ENCODE results near the gene NCK2. TPM values are rescaled to one million over a fixed set of nuclear protein-coding genes. Genes with fewer than 3 reads are reported as not detected.

Gene NCK2
- total RNA-seq, 1 experiment from 2014 or later, result 21.6 TPM

DNA sequence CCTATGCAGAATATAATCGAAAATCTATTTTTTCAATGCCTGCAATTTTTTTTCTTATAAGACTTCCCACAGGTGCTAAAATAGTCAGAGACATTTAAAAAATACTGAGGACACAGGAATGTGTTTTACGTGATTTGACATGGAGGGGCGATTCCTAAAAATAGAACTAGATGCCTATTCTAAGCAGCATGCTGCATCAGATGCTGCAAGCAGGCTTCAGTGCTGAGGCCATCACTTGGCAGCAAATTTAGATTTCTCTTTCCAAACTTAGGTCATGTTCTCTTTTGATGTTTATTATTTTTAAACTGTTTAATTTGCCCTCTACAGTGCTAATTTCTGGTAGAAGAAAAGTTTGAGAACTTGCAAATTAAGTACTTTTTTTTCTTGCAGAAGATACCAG is 43.7 kb upstream of the NCK2 start:
- H3K27ac ChIP-seq (ENCODE audit: low read depth, low read length, poor library complexity, severe bottlenecking), result no peak overlapping the region
- no peaks in the 10 kb centered on the region for H3K9me3 ChIP-seq (ENCODE audit: low read depth, low read length, poor library complexity, severe bottlenecking)
- peaks cover 53% of the 10 kb centered on the region for H3K27me3 ChIP-seq (replicated peaks; ENCODE audit: insufficient read depth, low read depth, low read length, poor library complexity)
- TF ChIP-seq EZH2 (IDR thresholded peaks at IDR 0.05; ENCODE audit: borderline replicate concordance, low read depth, low read length, poor library complexity, severe bottlenecking), result no peak
- TF ChIP-seq, protein P1, sequence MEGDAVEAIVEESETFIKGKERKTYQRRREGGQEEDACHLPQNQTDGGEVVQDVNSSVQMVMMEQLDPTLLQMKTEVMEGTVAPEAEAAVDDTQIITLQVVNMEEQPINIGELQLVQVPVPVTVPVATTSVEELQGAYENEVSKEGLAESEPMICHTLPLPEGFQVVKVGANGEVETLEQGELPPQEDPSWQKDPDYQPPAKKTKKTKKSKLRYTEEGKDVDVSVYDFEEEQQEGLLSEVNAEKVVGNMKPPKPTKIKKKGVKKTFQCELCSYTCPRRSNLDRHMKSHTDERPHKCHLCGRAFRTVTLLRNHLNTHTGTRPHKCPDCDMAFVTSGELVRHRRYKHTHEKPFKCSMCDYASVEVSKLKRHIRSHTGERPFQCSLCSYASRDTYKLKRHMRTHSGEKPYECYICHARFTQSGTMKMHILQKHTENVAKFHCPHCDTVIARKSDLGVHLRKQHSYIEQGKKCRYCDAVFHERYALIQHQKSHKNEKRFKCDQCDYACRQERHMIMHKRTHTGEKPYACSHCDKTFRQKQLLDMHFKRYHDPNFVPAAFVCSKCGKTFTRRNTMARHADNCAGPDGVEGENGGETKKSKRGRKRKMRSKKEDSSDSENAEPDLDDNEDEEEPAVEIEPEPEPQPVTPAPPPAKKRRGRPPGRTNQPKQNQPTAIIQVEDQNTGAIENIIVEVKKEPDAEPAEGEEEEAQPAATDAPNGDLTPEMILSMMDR (conservative IDR thresholded peaks at IDR 0.05; ENCODE audit: low read depth, low read length), result no peak
- CTCF ChIA-PET, result no interaction called here
- BruUV-seq (replicated peaks), result no TSS peak
- H3K4me3 ChIP-seq (ENCODE audit: low read depth, low read length, poor library complexity, severe bottlenecking), result no peak overlapping the region
- POLR2A ChIA-PET (ENCODE audit: low non-redundant PET), result no interaction called here
- no peaks in the 10 kb centered on the region for H3K36me3 ChIP-seq (ENCODE audit: insufficient read depth, low read length, poor library complexity, severe bottlenecking)
- DNase-seq (ENCODE audit: low spot score), result no peak
- H3K4me1 ChIP-seq (ENCODE audit: insufficient read depth, low read length, poor library complexity, severe bottlenecking), result no peaks in the 10 kb centered on the region
- intact Hi-C loops (cut with micrococcal nuclease; ENCODE audit: unreplicated experiment), result no loop called here

DNA sequence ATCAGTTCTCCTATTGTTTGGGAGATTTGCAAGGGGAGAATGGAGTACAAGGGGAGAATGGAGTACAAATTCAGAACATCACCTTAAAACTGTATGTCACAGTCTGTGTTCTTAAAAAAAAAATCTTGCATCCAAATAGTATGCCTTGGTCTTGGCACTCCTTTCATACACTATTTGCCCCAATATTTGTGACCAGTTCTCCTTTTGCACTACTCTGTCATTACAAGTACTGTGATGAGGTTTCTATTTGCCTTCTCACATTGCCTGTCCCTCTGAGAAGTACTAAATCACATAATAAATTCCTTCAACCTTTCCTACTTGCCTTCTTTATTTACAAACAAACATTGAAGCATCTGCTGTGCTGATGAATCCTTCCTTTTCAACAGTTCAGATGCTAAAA is 36.0 kb upstream of the NCK2 start:
- CTCF ChIA-PET, result no interaction called here
- intact Hi-C loops (cut with micrococcal nuclease; ENCODE audit: unreplicated experiment), result no loop called here
- H3K27ac ChIP-seq (ENCODE audit: low read depth, low read length, poor library complexity, severe bottlenecking), result no peak overlapping the region
- TF ChIP-seq EZH2 (IDR thresholded peaks at IDR 0.05; ENCODE audit: borderline replicate concordance, low read depth, low read length, poor library complexity, severe bottlenecking), result no peak
- TF ChIP-seq, protein P1 (conservative IDR thresholded peaks at IDR 0.05; ENCODE audit: low read depth, low read length), result no peak
- H3K36me3 ChIP-seq (ENCODE audit: insufficient read depth, low read length, poor library complexity, severe bottlenecking), result no peaks in the 10 kb centered on the region
- POLR2A ChIA-PET (ENCODE audit: low non-redundant PET), result no interaction called here
- DNase-seq (ENCODE audit: low spot score), result no peak
- no peaks in the 10 kb centered on the region for H3K4me1 ChIP-seq (ENCODE audit: insufficient read depth, low read length, poor library complexity, severe bottlenecking)
- no TSS peak for BruUV-seq (replicated peaks)
- H3K27me3 ChIP-seq (replicated peaks; ENCODE audit: insufficient read depth, low read depth, low read length, poor library complexity), result peaks cover 2% of the 10 kb centered on the region
- H3K4me3 ChIP-seq (ENCODE audit: low read depth, low read length, poor library complexity, severe bottlenecking), result no peak overlapping the region
- H3K9me3 ChIP-seq (ENCODE audit: low read depth, low read length, poor library complexity, severe bottlenecking), result no peaks in the 10 kb centered on the region

DNA sequence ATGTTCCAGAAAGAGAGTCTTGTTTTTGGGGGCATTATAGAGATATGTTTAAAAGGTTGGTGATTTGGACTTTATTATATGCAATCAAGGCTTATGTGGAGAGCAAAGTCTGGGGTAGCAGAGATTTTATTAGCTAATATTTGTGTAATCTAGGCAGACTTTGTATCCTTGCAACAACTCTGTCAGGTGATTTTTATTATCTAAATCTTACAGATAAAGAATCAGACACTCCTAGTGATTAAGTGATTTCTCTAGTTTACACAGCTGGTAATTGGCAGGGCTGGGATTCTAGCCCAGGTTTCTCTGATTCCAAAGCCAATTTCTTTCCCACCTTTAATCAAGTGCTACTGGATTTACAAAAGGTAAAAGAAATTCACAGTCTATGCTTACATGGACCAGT is 33.3 kb upstream of the NCK2 start:
- TF ChIP-seq, protein P1 (conservative IDR thresholded peaks at IDR 0.05; ENCODE audit: low read depth, low read length), result no peak
- TF ChIP-seq EZH2 (IDR thresholded peaks at IDR 0.05; ENCODE audit: borderline replicate concordance, low read depth, low read length, poor library complexity, severe bottlenecking), result no peak
- BruUV-seq (replicated peaks), result no TSS peak
- no peak overlapping the region for H3K27ac ChIP-seq (ENCODE audit: low read depth, low read length, poor library complexity, severe bottlenecking)
- peaks cover 6% of the 10 kb centered on the region for H3K27me3 ChIP-seq (replicated peaks; ENCODE audit: insufficient read depth, low read depth, low read length, poor library complexity)
- H3K4me3 ChIP-seq (ENCODE audit: low read depth, low read length, poor library complexity, severe bottlenecking), result no peak overlapping the region
- H3K9me3 ChIP-seq (ENCODE audit: low read depth, low read length, poor library complexity, severe bottlenecking), result no peaks in the 10 kb centered on the region
- no peaks in the 10 kb centered on the region for H3K36me3 ChIP-seq (ENCODE audit: insufficient read depth, low read length, poor library complexity, severe bottlenecking)
- CTCF ChIA-PET, result no interaction called here
- intact Hi-C loops (cut with micrococcal nuclease; ENCODE audit: unreplicated experiment), result no loop called here
- POLR2A ChIA-PET (ENCODE audit: low non-redundant PET), result no interaction called here
- no peak for DNase-seq (ENCODE audit: low spot score)
- no peaks in the 10 kb centered on the region for H3K4me1 ChIP-seq (ENCODE audit: insufficient read depth, low read length, poor library complexity, severe bottlenecking)

All from A673 (cell line).